SK-N-MC (cell line): Measurements from ENCODE around the gene DENND2D.

ENCODE experiments used
- EZH2 ChIP-seq: fragments of 200-600 bp; sonication (generic); IDR thresholded peaks from one replicate; pipeline ENCODE4 v1.6.1; 2017; ENCODE audit warnings: antibody characterized with exemption
- POLR2AphosphoS5 ChIP-seq: IDR thresholded peaks from 2 replicates; pipeline ENCODE4 v1.6.1; 2012; ENCODE audit warnings: mild to moderate bottlenecking, low read depth, low read length, borderline replicate concordance

DNA sequence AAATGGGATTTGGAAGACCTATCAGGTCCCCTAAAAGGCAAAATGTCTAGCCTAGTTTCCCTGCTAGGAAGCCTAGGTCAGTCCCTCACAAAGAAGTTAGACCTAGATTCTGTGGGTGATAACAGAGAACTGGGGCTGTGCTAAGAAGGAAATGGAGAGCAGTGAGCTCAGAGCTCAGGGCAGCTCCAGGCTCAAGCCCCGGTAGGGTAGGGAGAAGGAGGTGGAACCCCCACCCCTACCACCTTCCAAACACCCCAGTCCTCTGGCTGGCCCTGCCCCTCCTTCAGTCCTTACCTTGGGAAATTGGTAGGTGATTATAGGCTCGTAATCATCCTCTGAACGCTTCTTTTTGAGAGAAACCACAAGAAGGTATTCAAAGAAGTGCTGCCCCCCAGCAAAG lies 1.1 kb downstream of the DENND2D start:
- TF ChIP-seq POLR2AphosphoS5 (no peak), EZH2 (no peak)
